Keratinocyte (primary cell): ENCODE data around the gene NREP. TPM values are rescaled to one million over a fixed set of nuclear protein-coding genes. Genes with fewer than 3 reads are reported as not detected.

ENCODE experiments used
- DNase-seq: peaks from one replicate; pipeline ENCODE4 v3.0.0-alpha.2; 2011; ENCODE audit warnings: low read depth, missing footprints, low spot score
- FAIRE-seq: peaks from 2 replicates; lab custom pipeline; 2011; peaks lifted over from hg19 to GRCh38; lab: Jason Lieb, UNC
- H2AFZ ChIP-seq: 2 replicates; pipeline ENCODE4 v1.6.0; 2012; ENCODE audit warnings: low read length, control low read depth, inconsistent platforms; ENCODE audit not compliant: control insufficient read depth
- H3K27ac ChIP-seq: 2 replicates; pipeline ENCODE4 v1.5.1; 2011; ENCODE audit warnings: low read length; ENCODE audit not compliant: control insufficient read depth, insufficient read depth
- H3K27me3 ChIP-seq: 3 replicates; pipeline ENCODE4 v1.6.0; 2011; ENCODE audit warnings: low read length; ENCODE audit not compliant: control insufficient read depth, insufficient read depth; ENCODE audit errors: extremely low read depth
- H3K36me3 ChIP-seq, 2 experiments: 2 replicates in 1 of 2; 3 replicates in 1 of 2; pipeline ENCODE4 v1.5.1; 2011; ENCODE audit warnings: low read length in 2 of 2, mild to moderate bottlenecking in 1 of 2; ENCODE audit not compliant: control insufficient read depth in 2 of 2, insufficient read depth in 2 of 2; ENCODE audit errors: extremely low read depth in 1 of 2
- H3K4me1 ChIP-seq: 3 replicates; pipeline ENCODE4 v1.5.1; 2011; ENCODE audit warnings: low read length; ENCODE audit not compliant: control insufficient read depth, insufficient read depth; ENCODE audit errors: extremely low read depth
- H3K4me2 ChIP-seq: 3 replicates; pipeline ENCODE4 v1.6.0; 2011; ENCODE audit warnings: low read depth, low read length; ENCODE audit not compliant: control insufficient read depth, insufficient read depth; ENCODE audit errors: extremely low read depth
- H3K4me3 ChIP-seq, 3 experiments: fragments of 200-600 bp in 1 of 3; sonication (generic) in 1 of 3; 2 replicates in 2 of 3; 3 replicates in 1 of 3; pipeline ENCODE4 v1.5.1; 2011 to 2016; ENCODE audit warnings: low read length in 3 of 3, mild to moderate bottlenecking in 3 of 3, control low read depth in 2 of 3, inconsistent platforms in 1 of 3, low read depth in 1 of 3, mixed read lengths in 1 of 3, mixed run types in 1 of 3, moderate library complexity in 1 of 3; ENCODE audit not compliant: control insufficient read depth in 2 of 3, insufficient read depth in 2 of 3; ENCODE audit errors: extremely low read depth in 1 of 3
- H3K79me2 ChIP-seq: 2 replicates; pipeline ENCODE4 v1.6.0; 2012; ENCODE audit warnings: low read length; ENCODE audit not compliant: control insufficient read depth, insufficient read depth
- H3K9ac ChIP-seq: 3 replicates; pipeline ENCODE4 v1.6.0; 2011; ENCODE audit warnings: low read length; ENCODE audit not compliant: control insufficient read depth, insufficient read depth; ENCODE audit errors: extremely low read depth
- H3K9me1 ChIP-seq: 3 replicates; pipeline ENCODE4 v1.6.0; 2011; ENCODE audit warnings: low read length; ENCODE audit not compliant: control insufficient read depth, insufficient read depth; ENCODE audit errors: extremely low read depth
- H3K9me3 ChIP-seq: 2 replicates; pipeline ENCODE4 v1.5.1; 2012; ENCODE audit warnings: low read depth, low read length; ENCODE audit not compliant: control insufficient read depth
- H4K20me1 ChIP-seq: 3 replicates; pipeline ENCODE4 v1.6.0; 2011; ENCODE audit warnings: low read length; ENCODE audit not compliant: control insufficient read depth, insufficient read depth; ENCODE audit errors: extremely low read depth
- CTCF ChIP-seq, 3 experiments: IDR thresholded peaks in 1 of 3; conservative IDR thresholded peaks in 1 of 3; optimal IDR thresholded peaks in 1 of 3; 2 replicates in 2 of 3; 3 replicates in 1 of 3; pipeline versions ENCODE3 to v1.5.1; 2011; ENCODE audit warnings: low read length in 3 of 3, mild to moderate bottlenecking in 3 of 3, moderate library complexity in 2 of 3, control low read depth in 1 of 3, inconsistent platforms in 1 of 3; ENCODE audit not compliant: insufficient read depth in 2 of 3; ENCODE audit errors: extremely low read depth in 1 of 3
- EZH2 ChIP-seq: IDR thresholded peaks from one replicate; pipeline ENCODE4 v1.6.1; 2012; ENCODE audit warnings: inconsistent platforms, mild to moderate bottlenecking, low read length, moderate library complexity
- dilution Hi-C: fragments of 300-500 bp; cut with MboI; formaldehyde crosslinking; loops from one replicate; pipeline ENCODE4 v1.7.0; 2020; ENCODE audit warnings: low sequenced_read_pairs; ENCODE audit not compliant: extremely low pct_ligation_motif_present
- polyA plus RNA-seq, 5 experiments: library from polyadenylated mRNA; depleted of rRNA in 3 of 5; stranded (reverse) in 3 of 5; stranded (forward) in 1 of 5; unstranded in 1 of 5; fragments of >200 nt; gene quantifications; 1 replicate in 1 of 5; 2 replicates in 3 of 5; 3 replicates in 1 of 5; pipeline versions ENCODE4 v1.2.1 to v1.2.3, GENCODE V29; 2011 to 2012; ENCODE audit warnings: missing spikeins in 2 of 5, low read depth in 1 of 5, low replicate concordance in 1 of 5

The NREP gene
- polyA plus RNA-seq, 1 donor (not counting 4 experiments of a cell fraction or from before 2014, with no cell fraction given), result 9.1 TPM

- dilution Hi-C loops, result no loop called here
- TF ChIP-seq EZH2 (no peak), CTCF (optimal IDR thresholded peaks at IDR 0.05 in 1 of 3, IDR thresholded peaks at IDR 0.05 in 1 of 3, conservative IDR thresholded peaks at IDR 0.05 in 1 of 3; ENCODE audit: extremely low read depth in 1 of 3, insufficient read depth in 2 of 3, low read length in 3 of 3) (no peak)
- Histone ChIP-seq H3K27me3 (no peaks in the 10 kb centered on the region), H4K20me1 (no peaks in the 10 kb centered on the region), H3K79me2 (no peaks in the 10 kb centered on the region), H3K27ac (no peak overlapping the region), H3K9me3 (no peaks in the 10 kb centered on the region), H3K4me1 (no peaks in the 10 kb centered on the region), H3K4me3 (no peak overlapping the region), H2AFZ (no peak overlapping the region), H3K4me2 (no peak overlapping the region), H3K9me1 (no peaks in the 10 kb centered on the region), H3K9ac (no peak overlapping the region), H3K36me3 (no peaks in the 10 kb centered on the region)
- FAIRE-seq (no peak), DNase-seq (no peak)
Observed at GRCh38 chr5:111806156-111806555, 49.2 kb upstream of the NREP start.

- no peak for FAIRE-seq
- no peaks in the 10 kb centered on the region for H3K27me3 ChIP-seq
- no peaks in the 10 kb centered on the region for H3K79me2 ChIP-seq
- no peak overlapping the region for H3K4me3 ChIP-seq
- H3K4me2 ChIP-seq, result no peak overlapping the region
- H3K4me1 ChIP-seq, result no peaks in the 10 kb centered on the region
- no peaks in the 10 kb centered on the region for H3K9me3 ChIP-seq
- H2AFZ ChIP-seq, result no peak overlapping the region
- H3K36me3 ChIP-seq, result no peaks in the 10 kb centered on the region
- no peak for DNase-seq
- no peaks in the 10 kb centered on the region for H3K9me1 ChIP-seq
- no peak overlapping the region for H3K27ac ChIP-seq
- H3K9ac ChIP-seq, result no peak overlapping the region
- dilution Hi-C loops, result no loop called here
- no peak for TF ChIP-seq CTCF (optimal IDR thresholded peaks at IDR 0.05 in 1 of 3, IDR thresholded peaks at IDR 0.05 in 1 of 3, conservative IDR thresholded peaks at IDR 0.05 in 1 of 3; ENCODE audit: extremely low read depth in 1 of 3, insufficient read depth in 2 of 3, low read length in 3 of 3)
- H4K20me1 ChIP-seq, result no peaks in the 10 kb centered on the region
Observed at GRCh38 chr5:111805071-111805470, 48.1 kb upstream of the NREP start.
